Psoas muscle (tissue), 8 donors: ENCODE measurements around the gene FMOD. TPM values are rescaled to one million over a fixed set of nuclear protein-coding genes. Genes with fewer than 3 reads are reported as not detected.

Source experiments
- ATAC-seq, 4 donors: fragments of 200-7000 bp; cut with Tn5 transposase; one replicate each; pipeline ENCODE4 v1.9.1; 2020; ENCODE audit warnings: moderate library complexity in 3 of 4, mild to moderate bottlenecking in 2 of 4
- DNase-seq, 2 donors: peaks; one replicate each; pipeline ENCODE4 v3.0.0-alpha.2; 2020
- H3K27ac ChIP-seq: fragments of 200-600 bp; one replicate; pipeline ENCODE4 v1.8.0; 2022
- H3K27me3 ChIP-seq, 3 donors: fragments of 200-600 bp in 1 of 3; one replicate each; pipeline versions ENCODE4 v1.6.1 to v1.8.0; 2013 to 2022; ENCODE audit warnings: low read length in 2 of 3, mild to moderate bottlenecking in 2 of 3, moderate library complexity in 1 of 3; ENCODE audit not compliant: insufficient read depth in 3 of 3
- H3K36me3 ChIP-seq, 2 donors: fragments of 200-600 bp in 1 of 2; one replicate each; pipeline versions ENCODE4 v1.6.1 to v1.8.0; 2013 to 2022; ENCODE audit warnings: low read depth in 1 of 2, mild to moderate bottlenecking in 1 of 2, moderate library complexity in 1 of 2; ENCODE audit not compliant: insufficient read depth in 1 of 2
- H3K4me1 ChIP-seq: fragments of 200-600 bp; one replicate; pipeline ENCODE4 v1.8.0; 2022
- H3K4me3 ChIP-seq: fragments of 200-600 bp; one replicate; pipeline ENCODE4 v1.8.0; 2022; ENCODE audit warnings: mild to moderate bottlenecking
- H3K9me3 ChIP-seq: fragments of 200-600 bp; one replicate; pipeline ENCODE4 v1.8.0; 2022
- CTCF ChIP-seq: fragments of 200-600 bp; IDR thresholded peaks from one replicate; pipeline ENCODE4 v1.8.0; 2022; ENCODE audit warnings: antibody characterized with exemption
- WGBS, 3 donors: extraction: QIAGEN DNeasy Blood & Tissue Kit; methylation state at CpG; one replicate each; pipeline versions ENCODE4 v1.1.6 to v1.1.7; 2013; 5-methylcytosine and 5-hydroxymethylcytosine counted together
- intact Hi-C, 2 donors: fragments of 100-400 bp; cut with DNase I; formaldehyde crosslinking; loops; one replicate each; pipeline versions ENCODE4 v1.11.0 to v1.14.2; 2022
- polyA plus RNA-seq, 3 donors: library from polyadenylated mRNA; stranded (reverse); fragments of 200-250 nt; gene quantifications; one replicate each; pipeline ENCODE4 v1.2.3, GENCODE V29; 2013
- total RNA-seq, 4 donors: library from RNA; stranded (reverse); fragmentation: NEBNext Ultra II Directional in 2 of 4; extraction: Animal tissue kit (Norgen Biotek cat#: 25700) in 2 of 4; gene quantifications; one replicate each; pipeline versions ENCODE4 v1.2.1 to v1.2.4, GENCODE V29; 2021 to 2023
- donor health status: healthy with polysubstance abuse.
- donor health status: DM: no; HTN: no; CAD: no; lungs with moderate emphysema.
- donor health status: Bipolar disorder and iron deficiency.
- donor health status: healthy.
- donor health status: DM: yes; HTN: yes; CAD: no.
- donor health status: DM: no; HTN: no; CAD: no.
- donor health status: DM: no; HTN: no; CAD: no.
- donor health status: DM: yes; HTN: yes; CAD: no.

Gene FMOD
- total and polyA plus RNA-seq, 7 donors, result 3.0 to 9.6 (median 4.6) TPM

GRCh38 chr1:203327684-203328457 lies 23.1 kb downstream of the FMOD start:
- H3K36me3 ChIP-seq, result no peaks in the 10 kb centered on the region
- peak overlapping the region; percentile 74 for H3K4me3 ChIP-seq
- ATAC-seq, result peak; percentile 53 to 79 (median 68)
- no peaks in the 10 kb centered on the region for H3K9me3 ChIP-seq
- intact Hi-C loops, result loop anchor here in 1 of 2 donors (1.0 kb wide), 1 partner anchor 55 kb away; no protein-coding TSS in a partner anchor
- no peak for DNase-seq
- H3K27ac ChIP-seq, result peak overlapping the region; percentile 91
- peak; percentile 41 for TF ChIP-seq CTCF
- H3K4me1 ChIP-seq, result peaks cover 29% of the 10 kb centered on the region
- H3K27me3 ChIP-seq, result no peaks in the 10 kb centered on the region
- WGBS, 3 donors, result 7 to 12% (median 8%) methylated on average over 30 to 31 of the region's 31 CpGs

- Histone ChIP-seq H3K27ac (peak overlapping the region; percentile 91), H3K4me3 (peak overlapping the region; percentile 74), H3K4me1 (peaks cover 29% of the 10 kb centered on the region), H3K27me3 (no peaks in the 10 kb centered on the region), H3K9me3 (no peaks in the 10 kb centered on the region), H3K36me3 (no peaks in the 10 kb centered on the region)
- intact Hi-C loops, result loop anchor here in 1 of 2 donors (1.0 kb wide), 1 partner anchor 54 kb away; no protein-coding TSS in a partner anchor
- TF ChIP-seq CTCF, result no peak
- DNase-seq (peak; percentile 95 to 96), ATAC-seq (peak; percentile 93 to 96 (median 95))
- 6 to 8% (median 7%) methylated on average over 40 to 49 of the region's 49 CpGs for WGBS, 3 donors
These were observed 23.9 kb downstream of the FMOD start for GRCh38 chr1:203326830-203327683.

GRCh38 chr1:203325418-203326091 lies 25.4 kb downstream of the FMOD start:
- TF ChIP-seq CTCF, result no peak
- Histone ChIP-seq H3K36me3 (no peaks in the 10 kb centered on the region), H3K27ac (peak overlapping the region; percentile 50), H3K9me3 (no peaks in the 10 kb centered on the region), H3K4me1 (peaks cover 29% of the 10 kb centered on the region), H3K27me3 (no peaks in the 10 kb centered on the region), H3K4me3 (no peak overlapping the region)
- DNase-seq (peak; percentile 58 to 70), ATAC-seq (no peak)
- WGBS, 3 donors, result 49 to 64% (median 53%) methylated on average over 13 of the region's 13 CpGs
- intact Hi-C loops, result no loop called here

- DNase-seq (no peak), ATAC-seq (no peak)
- Histone ChIP-seq H3K27ac (peak overlapping the region; percentile 50), H3K4me1 (peaks cover 29% of the 10 kb centered on the region), H3K27me3 (no peaks in the 10 kb centered on the region), H3K4me3 (no peak overlapping the region), H3K9me3 (no peaks in the 10 kb centered on the region), H3K36me3 (no peaks in the 10 kb centered on the region)
- no peak for TF ChIP-seq CTCF
- 57 to 66% (median 65%) methylated on average over 5 of the region's 5 CpGs for WGBS, 3 donors
- intact Hi-C loops, result no loop called here
These were observed 25.9 kb downstream of the FMOD start for GRCh38 chr1:203325026-203325417.
